Vagina (tissue), 2 donors: Measurements from ENCODE around the gene C14orf39. TPM values are rescaled to one million over a fixed set of nuclear protein-coding genes. Genes with fewer than 3 reads are reported as not detected.
"Not testable (repeated sequence)": the region's sequence is repeated elsewhere in the genome, so short reads cannot be mapped to it uniquely, and the experiment has no call there.

Source experiments
- DNase-seq, 2 donors: peaks; one replicate each; pipeline ENCODE4 v3.0.0-alpha.2; 2017; ENCODE audit errors: extremely low spot score in 2 of 2
- H3K27ac ChIP-seq: fragments of 200-600 bp; sonication (generic); one replicate; pipeline ENCODE4 v1.5.1; 2019
- H3K27me3 ChIP-seq: fragments of 200-600 bp; sonication (generic); one replicate; pipeline ENCODE4 v1.5.1; 2019
- H3K36me3 ChIP-seq, 2 donors: fragments of 200-600 bp; sonication (generic); one replicate each; pipeline ENCODE4 v1.5.1; 2017 to 2019
- H3K4me1 ChIP-seq: fragments of 200-600 bp; sonication (generic); one replicate; pipeline ENCODE4 v1.5.1; 2019
- H3K4me3 ChIP-seq, 2 donors: fragments of 200-600 bp; sonication (generic); 1 replicate in 1 of 2; 2 replicates in 1 of 2; pipeline ENCODE4 v1.5.1; 2016 to 2019
- H3K9me3 ChIP-seq: fragments of 200-600 bp; sonication (generic); one replicate; pipeline ENCODE4 v1.5.1; 2019
- POLR2A ChIP-seq, 2 donors: fragments of 450-650 bp; IDR thresholded peaks; one replicate each; pipeline ENCODE4 v1.6.1; 2017; ENCODE audit warnings: antibody characterized with exemption in 2 of 2, mild to moderate bottlenecking in 2 of 2, moderate library complexity in 2 of 2
- POLR2AphosphoS5 ChIP-seq, 2 donors: sonication (generic); formaldehyde crosslinking; IDR thresholded peaks; one replicate each; pipeline ENCODE4 v1.9.0; 2017; ENCODE audit warnings: antibody characterized with exemption in 2 of 2, mild to moderate bottlenecking in 2 of 2, low read depth in 1 of 2; ENCODE audit not compliant: insufficient read depth in 1 of 2
- intact Hi-C: fragments of 100-400 bp; cut with DNase I; formaldehyde crosslinking; loops from one replicate; pipeline ENCODE4 v1.15.1; 2023
- total RNA-seq: library from RNA; depleted of rRNA; stranded (reverse); fragments of >200 nt; gene quantifications from one replicate; pipeline ENCODE4 v1.2.3, GENCODE V29; 2016
- TF ChIP-seq, protein P1 (sequence below), 3 experiments: fragments of 450-650 bp in 2 of 3; fragments of 200-600 bp in 1 of 3; sonication (generic) in 1 of 3; IDR thresholded peaks; one replicate each; pipeline ENCODE4 v1.5.1; 2017 to 2019; ENCODE audit warnings: antibody characterized with exemption in 3 of 3, mild to moderate bottlenecking in 2 of 3, moderate library complexity in 2 of 3

The C14orf39 gene
- total RNA-seq, 1 donor from 2014 or later: not detected

DNA sequence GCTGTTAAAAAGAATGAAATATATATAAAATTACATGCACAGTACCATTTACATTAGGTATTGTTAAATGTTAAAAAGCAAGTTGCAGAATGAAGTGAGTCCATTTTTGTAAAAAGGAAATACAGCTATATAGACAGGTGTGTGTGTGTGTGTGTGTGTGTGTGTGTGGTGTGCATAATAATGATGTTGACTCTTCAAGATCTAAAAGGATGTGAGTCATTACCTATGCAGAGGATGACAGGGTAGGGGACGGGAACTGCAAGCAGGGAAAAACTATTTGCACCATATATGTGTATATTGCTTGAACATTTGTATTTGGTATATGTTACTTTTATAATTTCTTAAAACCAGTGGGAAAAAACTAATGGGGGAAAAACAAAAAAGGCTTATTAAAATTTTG lies 3.1 kb downstream of the C14orf39 start:
- no peak for DNase-seq
- TF ChIP-seq, protein P1, sequence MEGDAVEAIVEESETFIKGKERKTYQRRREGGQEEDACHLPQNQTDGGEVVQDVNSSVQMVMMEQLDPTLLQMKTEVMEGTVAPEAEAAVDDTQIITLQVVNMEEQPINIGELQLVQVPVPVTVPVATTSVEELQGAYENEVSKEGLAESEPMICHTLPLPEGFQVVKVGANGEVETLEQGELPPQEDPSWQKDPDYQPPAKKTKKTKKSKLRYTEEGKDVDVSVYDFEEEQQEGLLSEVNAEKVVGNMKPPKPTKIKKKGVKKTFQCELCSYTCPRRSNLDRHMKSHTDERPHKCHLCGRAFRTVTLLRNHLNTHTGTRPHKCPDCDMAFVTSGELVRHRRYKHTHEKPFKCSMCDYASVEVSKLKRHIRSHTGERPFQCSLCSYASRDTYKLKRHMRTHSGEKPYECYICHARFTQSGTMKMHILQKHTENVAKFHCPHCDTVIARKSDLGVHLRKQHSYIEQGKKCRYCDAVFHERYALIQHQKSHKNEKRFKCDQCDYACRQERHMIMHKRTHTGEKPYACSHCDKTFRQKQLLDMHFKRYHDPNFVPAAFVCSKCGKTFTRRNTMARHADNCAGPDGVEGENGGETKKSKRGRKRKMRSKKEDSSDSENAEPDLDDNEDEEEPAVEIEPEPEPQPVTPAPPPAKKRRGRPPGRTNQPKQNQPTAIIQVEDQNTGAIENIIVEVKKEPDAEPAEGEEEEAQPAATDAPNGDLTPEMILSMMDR (IDR thresholded peaks at IDR 0.05): no peak
- TF ChIP-seq POLR2AphosphoS5 (IDR thresholded peaks at IDR 0.05; ENCODE audit: insufficient read depth in 1 of 2, low read depth in 1 of 2) (no peak), POLR2A (IDR thresholded peaks at IDR 0.05) (no peak)
- Histone ChIP-seq H3K27me3 (peaks cover 10% of the 10 kb centered on the region), H3K36me3 (no peaks in the 10 kb centered on the region), H3K27ac (no peak overlapping the region), H3K4me1 (peaks cover 10% of the 10 kb centered on the region), H3K4me3 (no peak overlapping the region), H3K9me3 (peaks cover 7% of the 10 kb centered on the region)
- intact Hi-C loops: no loop called here

DNA sequence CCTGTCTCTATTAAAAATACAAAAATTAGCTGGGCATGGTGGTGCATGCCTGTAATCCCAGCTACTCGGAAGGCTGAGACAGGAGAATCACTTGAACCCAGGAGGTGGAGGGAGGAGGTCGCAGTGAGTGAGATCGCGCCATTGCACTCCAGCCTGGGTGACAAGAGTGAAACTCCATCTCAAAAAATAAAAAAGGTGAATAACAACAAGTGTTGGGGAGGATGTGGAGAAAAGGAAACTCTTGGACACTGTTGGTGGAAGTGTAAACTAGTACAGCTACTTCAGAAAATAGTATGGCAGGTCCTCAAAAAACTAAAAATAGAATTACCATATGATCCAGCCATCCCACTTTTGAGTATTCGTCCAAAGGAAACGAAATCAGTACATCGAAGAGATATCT lies 5.6 kb downstream of the C14orf39 start:
- H3K36me3 ChIP-seq, H3K4me3 ChIP-seq, H3K27me3 ChIP-seq, H3K9me3 ChIP-seq, intact Hi-C loops, H3K4me1 ChIP-seq, H3K27ac ChIP-seq, DNase-seq: not testable (repeated sequence)

DNA sequence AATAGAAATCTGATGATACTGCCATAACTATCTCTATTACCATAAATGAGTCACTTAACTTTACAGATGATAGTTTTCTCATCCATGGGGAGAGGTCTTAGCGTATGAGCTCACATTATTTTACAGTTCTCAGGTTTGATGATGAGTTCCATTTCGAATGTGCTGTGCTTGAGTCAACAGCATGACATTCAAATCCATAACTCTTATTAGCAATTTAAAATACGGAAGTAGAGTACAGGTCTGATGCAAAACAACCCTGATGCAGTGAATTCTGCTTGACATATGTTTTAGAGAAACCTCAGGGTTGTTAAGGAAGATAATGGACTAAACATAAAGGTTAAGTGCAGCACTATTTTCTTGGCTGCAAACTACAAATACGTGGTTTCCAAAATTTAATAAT lies 30.0 kb downstream of the C14orf39 start:
- no peak for DNase-seq
- intact Hi-C loops: no loop called here
- TF ChIP-seq, protein P1 (IDR thresholded peaks at IDR 0.05): no peak
- TF ChIP-seq POLR2AphosphoS5 (IDR thresholded peaks at IDR 0.05; ENCODE audit: insufficient read depth in 1 of 2, low read depth in 1 of 2): no peak
- TF ChIP-seq POLR2A (IDR thresholded peaks at IDR 0.05): no peak
- Histone ChIP-seq H3K4me1 (no peaks in the 10 kb centered on the region), H3K36me3 (no peaks in the 10 kb centered on the region), H3K4me3 (no peak overlapping the region), H3K27me3 (no peaks in the 10 kb centered on the region), H3K9me3 (no peaks in the 10 kb centered on the region), H3K27ac (no peak overlapping the region)

DNA sequence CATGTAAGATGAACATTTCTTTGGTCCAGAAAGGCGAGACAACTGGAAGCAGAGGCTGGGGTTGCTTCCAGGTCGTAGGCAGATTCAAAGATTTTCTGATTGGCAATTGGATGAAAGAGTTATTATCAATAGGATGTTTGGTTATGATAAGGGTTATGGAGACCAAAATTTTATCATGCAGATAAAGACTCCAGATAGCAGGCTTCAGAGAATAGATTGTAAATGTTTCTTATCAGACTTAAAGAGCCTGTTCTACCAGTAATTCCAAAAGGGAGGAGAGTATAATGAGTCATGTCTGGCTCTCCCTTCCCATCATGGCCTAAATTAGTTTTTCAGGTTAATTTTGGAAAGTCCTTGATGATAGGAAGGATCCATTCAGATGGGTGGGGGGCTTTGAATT lies 55.6 kb downstream of the C14orf39 start:
- TF ChIP-seq POLR2A (IDR thresholded peaks at IDR 0.05): no peak
- TF ChIP-seq, protein P1 (IDR thresholded peaks at IDR 0.05): no peak
- no peak for TF ChIP-seq POLR2AphosphoS5 (IDR thresholded peaks at IDR 0.05; ENCODE audit: insufficient read depth in 1 of 2, low read depth in 1 of 2)
- Histone ChIP-seq H3K9me3 (no peaks in the 10 kb centered on the region), H3K4me3 (no peak overlapping the region), H3K4me1 (no peaks in the 10 kb centered on the region), H3K27me3 (no peaks in the 10 kb centered on the region), H3K36me3 (no peaks in the 10 kb centered on the region), H3K27ac (no peak overlapping the region)
- DNase-seq: no peak
- intact Hi-C loops: no loop called here

DNA sequence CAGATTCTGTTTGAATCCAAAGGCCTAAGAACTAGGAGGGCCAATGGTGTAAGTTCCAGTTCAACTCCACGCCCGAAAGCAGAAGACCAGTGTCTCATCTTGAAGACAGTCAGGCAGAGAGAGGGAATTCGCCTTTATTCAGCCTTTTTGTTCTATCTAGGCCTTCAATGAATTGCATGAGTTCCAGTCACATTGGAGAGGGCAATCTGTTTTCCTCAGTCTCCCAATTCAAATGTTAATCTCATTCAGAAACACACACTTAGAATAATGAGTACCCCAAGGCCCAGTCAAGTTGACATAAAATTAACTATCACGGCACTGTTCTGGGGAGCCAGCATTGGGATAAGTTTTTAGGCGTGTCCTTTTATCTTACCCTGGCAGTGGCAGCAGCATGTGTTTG lies 65.8 kb downstream of the C14orf39 start:
- TF ChIP-seq POLR2A (IDR thresholded peaks at IDR 0.05) (no peak), POLR2AphosphoS5 (IDR thresholded peaks at IDR 0.05; ENCODE audit: insufficient read depth in 1 of 2, low read depth in 1 of 2) (no peak)
- TF ChIP-seq, protein P1 (IDR thresholded peaks at IDR 0.05): no peak
- Histone ChIP-seq H3K4me1 (no peaks in the 10 kb centered on the region), H3K36me3 (no peaks in the 10 kb centered on the region), H3K4me3 (no peak overlapping the region), H3K27ac (no peak overlapping the region), H3K27me3 (no peaks in the 10 kb centered on the region), H3K9me3 (no peaks in the 10 kb centered on the region)
- no peak for DNase-seq
- intact Hi-C loops: no loop called here

DNA sequence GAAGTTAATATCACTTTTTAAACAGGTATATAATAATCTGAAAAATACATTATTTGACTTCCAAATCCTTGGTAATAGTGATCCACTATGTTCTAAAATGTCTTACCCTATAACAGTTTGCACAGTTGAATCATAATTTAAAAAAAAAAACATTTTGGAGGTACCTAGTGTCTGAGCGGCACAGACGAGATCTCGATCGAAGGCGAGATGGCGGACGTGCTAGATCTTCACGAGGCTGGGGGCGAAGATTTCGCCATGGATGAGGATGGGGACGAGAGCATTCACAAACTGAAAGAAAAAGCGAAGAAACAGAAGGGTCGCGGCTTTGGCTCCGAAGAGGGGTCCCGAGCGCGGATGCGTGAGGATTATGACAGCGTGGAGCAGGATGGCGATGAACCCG lies 88.3 kb downstream of the C14orf39 start:
- intact Hi-C loops, H3K36me3 ChIP-seq, H3K4me3 ChIP-seq, H3K27me3 ChIP-seq, H3K9me3 ChIP-seq, H3K27ac ChIP-seq, H3K4me1 ChIP-seq, DNase-seq: not testable (repeated sequence)
